K562 (cell line): ENCODE measurements around the gene GARRE1. TPM values are rescaled to one million over a fixed set of nuclear protein-coding genes. Genes with fewer than 3 reads are reported as not detected.

Experiments
- ATAC-seq: fragments of 200-7000 bp; cut with Tn5 transposase; 3 replicates; pipeline ENCODE4 v1.9.1; 2020; ENCODE audit warnings: moderate library complexity
- BruUV-seq: library from RNA; stranded (reverse); fragments of 400-500 nt; replicated peaks from 2 replicates; lab custom pipeline; 2021; lab: Mats Ljungman, UMichigan
- CTCF ChIA-PET: fragments of 300-600 bp; formaldehyde crosslinking; extraction: SDS; loops from one replicate; lab custom pipeline; 2021; ENCODE audit warnings: low intra/inter-chr PET ratio; lab: Yijun Ruan, JAX
- POLR2A ChIA-PET: fragments of 300-600, 350-650 bp; sonication (Branson Sonifier 250); formaldehyde crosslinking; extraction: SDS; loops from one replicate; lab custom pipeline; 2021; ENCODE audit warnings: antibody characterized with exemption, inconsistent platforms; lab: Yijun Ruan, JAX
- DNase-seq, 4 experiments: peaks; one replicate each; pipeline versions ENCODE4 v3.0.0 to v3.0.0-alpha.2; 2011 to 2018; ENCODE audit warnings: low spot score in 3 of 4, mixed read lengths in 3 of 4; ENCODE audit errors: extremely low read depth in 1 of 4
- FAIRE-seq: peaks from 2 replicates; lab custom pipeline; 2011; peaks lifted over from hg19 to GRCh38; lab: Jason Lieb, UNC
- H2AFZ ChIP-seq: 2 replicates; pipeline ENCODE4 v1.6.0; 2011; ENCODE audit warnings: low read depth, low read length, control low read depth, inconsistent platforms
- H3K27ac ChIP-seq: fragments of 200-600 bp; 3 replicates; pipeline ENCODE4 v1.8.0; 2011; ENCODE audit warnings: low read depth, mild to moderate bottlenecking, control low read depth, inconsistent platforms, low read length, moderate library complexity, mixed read lengths; ENCODE audit errors: extremely low read depth
- H3K27me3 ChIP-seq, 2 experiments: fragments of 300-600 bp in 1 of 2; 2 replicates in 1 of 2; 3 replicates in 1 of 2; pipeline versions ENCODE4 v1.6.0 to v1.8.0; 2011; ENCODE audit warnings: inconsistent platforms in 2 of 2, low read length in 2 of 2, mild to moderate bottlenecking in 1 of 2, mixed read lengths in 1 of 2, moderate library complexity in 1 of 2; ENCODE audit not compliant: control insufficient read depth in 2 of 2, insufficient read depth in 2 of 2
- H3K36me3 ChIP-seq: fragments of 300-600 bp; 3 replicates; pipeline ENCODE4 v1.8.0; 2011; ENCODE audit warnings: mild to moderate bottlenecking, low read length, inconsistent platforms; ENCODE audit not compliant: control insufficient read depth, insufficient read depth
- H3K4me1 ChIP-seq, 2 experiments: fragments of 200-600 bp in 1 of 2; replicated peaks in 1 of 2; 2 replicates in 1 of 2; 3 replicates in 1 of 2; pipeline versions ENCODE4 v1.5.1 to v1.8.0; 2011; ENCODE audit warnings: inconsistent platforms in 2 of 2, low read length in 2 of 2, mild to moderate bottlenecking in 1 of 2, mixed read lengths in 1 of 2, moderate library complexity in 1 of 2; ENCODE audit not compliant: control insufficient read depth in 2 of 2, insufficient read depth in 2 of 2
- H3K4me2 ChIP-seq: 2 replicates; pipeline ENCODE4 v1.6.1; 2011; ENCODE audit warnings: low read length, control low read depth, inconsistent platforms, mixed read lengths; ENCODE audit not compliant: insufficient read depth
- H3K4me3 ChIP-seq: fragments of 200-600 bp; sonication (generic), shearing (Covaris generic); 2 replicates; pipeline ENCODE4 v1.5.1; 2016; ENCODE audit warnings: control low read depth, inconsistent platforms
- H3K79me2 ChIP-seq: fragments of 200-600 bp; 3 replicates; pipeline ENCODE4 v1.8.0; 2011; ENCODE audit warnings: low read length, inconsistent platforms; ENCODE audit not compliant: control insufficient read depth, insufficient read depth
- H3K9ac ChIP-seq, 2 experiments: 2 replicates each; pipeline versions ENCODE4 v1.6.0 to v1.6.1; 2011; ENCODE audit warnings: low read depth in 2 of 2, low read length in 2 of 2, control low read depth in 1 of 2, inconsistent platforms in 1 of 2, mild to moderate bottlenecking in 1 of 2, mixed read lengths in 1 of 2; ENCODE audit not compliant: insufficient read depth in 1 of 2
- H3K9me1 ChIP-seq: one replicate; pipeline ENCODE4 v1.6.0; 2011; ENCODE audit warnings: inconsistent platforms, mild to moderate bottlenecking, low read length, moderate library complexity; ENCODE audit not compliant: control insufficient read depth, insufficient read depth
- H3K9me3 ChIP-seq: replicated peaks from 2 replicates; pipeline ENCODE4 v1.5.1; 2011; ENCODE audit warnings: low read depth, low read length, inconsistent platforms; ENCODE audit not compliant: control insufficient read depth, insufficient read depth
- H4K20me1 ChIP-seq: replicated peaks from 2 replicates; pipeline ENCODE4 v1.6.1; 2011; ENCODE audit warnings: low read length, inconsistent platforms, mixed read lengths; ENCODE audit not compliant: control insufficient read depth, insufficient read depth
- ATF3 ChIP-seq, 2 experiments: fragments of 450-650 bp in 1 of 2; sonication (generic) in 1 of 2; formaldehyde crosslinking in 1 of 2; IDR thresholded peaks in 1 of 2; conservative IDR thresholded peaks in 1 of 2; 2 replicates each; pipeline versions ENCODE4 v1.6.1 to v1.8.1; 2016 to 2023; ENCODE audit warnings: mild to moderate bottlenecking in 2 of 2, moderate library complexity in 2 of 2, inconsistent platforms in 1 of 2, missing genetic modification reagents in 1 of 2
- ZNF143 ChIP-seq: sonication (generic); formaldehyde crosslinking; IDR thresholded peaks from 2 replicates; pipeline ENCODE4 v1.9.0; 2022; ENCODE audit warnings: mild to moderate bottlenecking, missing genetic modification reagents
- WGBS: fragments of 100-300 bp; shearing (Covaris generic); methylation state at CpG from one replicate; pipeline ENCODE4 v1.1.6; 2016; ENCODE audit warnings: low coverage, mixed read lengths; ENCODE audit not compliant: insufficient coverage; ENCODE audit errors: missing lambda C conversion rate; 5-methylcytosine and 5-hydroxymethylcytosine counted together
- in situ Hi-C: fragments of 300-500 bp; cut with MboI; formaldehyde crosslinking; loops from 4 replicates; pipeline ENCODE4 v1.15.0; 2018; ENCODE audit warnings: inconsistent platforms, mixed read lengths
- intact Hi-C: fragments of 100-400 bp; cut with micrococcal nuclease; formaldehyde crosslinking; loops from 2 replicates; pipeline ENCODE4 v1.14.2; 2022
- polyA plus RNA-seq, 8 experiments: library from polyadenylated mRNA; depleted of rRNA in 4 of 8; stranded (reverse) in 5 of 8; unstranded in 3 of 8; fragments of >200 nt; fragmentation: Nextera tagmentation in 2 of 8; fragmentation: Illumina TruSeq in 1 of 8; extraction: Ambion mirVana in 2 of 8; extraction: Trizol in 1 of 8; gene quantifications; 2 replicates each; pipeline versions ENCODE4 v1.2.1 to v1.2.3, GENCODE V29; 2011 to 2014; ENCODE audit warnings: inconsistent platforms in 1 of 8, missing spikeins in 1 of 8
- total RNA-seq, 7 experiments: library from RNA; depleted of rRNA in 6 of 7; stranded (reverse); fragments of >200 nt in 6 of 7; fragmentation: Illumina TruSeq in 2 of 7; extraction: Trizol in 2 of 7; gene quantifications; 2 replicates each; pipeline versions ENCODE4 v1.2.1 to v1.2.3, GENCODE V29; 2011 to 2021; ENCODE audit warnings: low replicate concordance in 1 of 7

The GARRE1 gene
- total and polyA plus RNA-seq, 9 of the 15 experiments (the other 6 are each of a cell fraction or from before 2014, with no cell fraction given) = 1.6 to 12.8 (median 7.5) TPM

GRCh38 chr19:34243876-34244578, 10.3 kb upstream of the GARRE1 start:
- Histone ChIP-seq H3K79me2 (no peaks in the 10 kb centered on the region), H3K4me3 (no peak overlapping the region), H2AFZ (no peak overlapping the region), H3K9ac (peak overlapping the region in 1 of 2 experiments; percentile 74; a peak in 2 of 4 replicates), H3K27me3 (no peaks in the 10 kb centered on the region), H3K4me2 (no peak overlapping the region), H3K36me3 (no peaks in the 10 kb centered on the region), H3K9me1 (no peaks in the 10 kb centered on the region), H3K9me3 (no peaks in the 10 kb centered on the region), H3K4me1 (peaks cover 5 to 14% of the 10 kb centered on the region in 2 experiments; a peak in 3 of 5 replicates), H4K20me1 (no peaks in the 10 kb centered on the region; the same call in 1 of the 2 replicates), H3K27ac (no peak overlapping the region)
- in situ Hi-C loops (no loop called here), intact Hi-C loops (loop anchor here (5.0 kb wide), 1 partner anchor 93 kb away; no protein-coding TSS in a partner anchor)
- no peak for DNase-seq
- TF ChIP-seq ATF3 (IDR thresholded peaks at IDR 0.05) = 0 out of 2 replicates have a peak, but pooled peaks have one; percentile 34
- 0 out of 2 replicates have a peak, but pooled peaks have one; percentile 3 for TF ChIP-seq ATF3 (CRISPR knock-in tag; conservative IDR thresholded peaks at IDR 0.05)
- TF ChIP-seq ZNF143 (CRISPR knock-in tag) = no peak
- ChIA-PET CTCF (no interaction called here), POLR2A (interaction anchor here (0.6 kb wide), 1 partner anchor 13 kb away, joined by 3 read pairs; no protein-coding TSS in a partner anchor)
- no peak for FAIRE-seq
- WGBS = 57% methylated on average over 17 of the region's 17 CpGs
- ATAC-seq = no peak
- no TSS peak for BruUV-seq
